Stimulated activated CD8-positive, alpha-beta memory T cell treated with anti-CD3 and anti-CD28 coated beads, Interleukin-4, amount 100 ng/mL, for 48 hours (primary cell): ENCODE measurements around the gene LIPE.

Experiments
- DNase-seq: peaks from one replicate; pipeline ENCODE4 v3.0.0-alpha.2; 2020

LIPE gene

DNA sequence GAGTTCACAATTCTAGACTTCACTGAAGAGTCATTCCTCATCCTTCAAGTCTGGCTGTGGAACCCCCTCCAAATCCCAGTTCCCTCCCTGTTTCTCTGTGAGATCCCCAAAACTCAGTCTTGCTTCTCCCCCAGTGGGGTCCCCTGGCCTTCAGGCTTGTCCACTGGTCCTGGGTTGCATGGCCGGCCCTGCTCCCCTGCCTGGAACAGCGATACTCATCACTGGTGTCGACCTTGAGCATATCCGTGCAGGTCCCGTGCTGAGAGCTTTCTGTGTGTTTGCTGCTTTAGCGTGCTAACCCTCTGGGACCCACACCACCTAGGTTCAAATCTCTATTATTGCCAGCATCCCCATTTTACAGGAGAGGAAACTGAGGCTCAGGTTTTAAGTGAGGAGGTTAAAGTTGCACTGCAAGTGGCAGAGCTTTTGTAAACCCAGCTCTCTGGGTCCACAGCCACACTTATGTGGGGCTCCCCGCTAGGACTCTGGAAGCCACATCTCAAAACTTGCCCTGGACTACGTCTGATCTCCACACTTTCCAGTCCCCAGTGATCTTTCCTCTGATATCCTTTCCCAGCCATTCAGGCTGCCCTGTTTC, 15.5 kb downstream of the LIPE start:
- DNase-seq = no peak

- no peak for DNase-seq
Observed at GRCh38 chr19:42410371-42410770, 16.8 kb downstream of the LIPE start.

GRCh38 chr19:42409477-42409876, 17.7 kb downstream of the LIPE start:
- DNase-seq = no peak

- no peak for DNase-seq
Observed at GRCh38 chr19:42407816-42408175, 19.4 kb downstream of the LIPE start.

DNA sequence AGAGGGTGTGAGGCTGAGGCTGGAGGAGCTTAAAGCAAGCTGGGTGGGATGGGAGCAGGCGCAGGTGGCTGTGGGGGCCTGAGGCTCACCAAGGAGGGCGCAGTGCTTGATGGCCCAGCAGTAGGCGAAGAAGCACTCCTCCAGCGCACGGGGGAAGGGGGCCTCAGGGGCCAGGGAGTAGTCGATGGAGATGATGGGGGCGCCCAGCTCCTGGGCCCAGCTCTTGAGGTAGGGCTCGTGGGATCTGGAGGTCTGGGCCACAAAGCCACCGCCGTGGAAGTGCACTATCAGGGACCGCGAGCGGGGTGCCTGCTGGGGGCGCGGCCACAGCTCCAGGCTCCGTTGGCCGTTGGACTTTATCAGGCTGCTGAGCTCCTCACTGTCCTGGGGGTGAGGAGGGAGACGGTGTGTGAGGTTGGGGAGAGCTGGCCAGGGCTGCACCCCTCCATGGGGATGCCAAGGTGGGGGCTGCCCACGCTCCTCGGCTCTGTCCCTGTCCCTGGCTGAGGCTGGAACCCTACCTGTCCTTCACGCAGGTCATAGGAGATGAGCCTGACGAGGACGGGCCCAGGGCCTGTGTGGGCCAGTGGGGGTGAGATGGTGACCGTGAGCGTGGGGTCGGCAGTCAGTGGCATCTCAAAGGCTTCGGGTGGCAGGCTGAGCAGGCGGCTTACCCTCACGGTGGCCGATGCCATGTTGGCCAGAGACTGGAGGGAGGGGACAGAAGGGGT, 19.9 kb downstream of the LIPE start:
- DNase-seq = no peak

GRCh38 chr19:42406111-42406510, 21.1 kb downstream of the LIPE start:
- no peak for DNase-seq

DNA sequence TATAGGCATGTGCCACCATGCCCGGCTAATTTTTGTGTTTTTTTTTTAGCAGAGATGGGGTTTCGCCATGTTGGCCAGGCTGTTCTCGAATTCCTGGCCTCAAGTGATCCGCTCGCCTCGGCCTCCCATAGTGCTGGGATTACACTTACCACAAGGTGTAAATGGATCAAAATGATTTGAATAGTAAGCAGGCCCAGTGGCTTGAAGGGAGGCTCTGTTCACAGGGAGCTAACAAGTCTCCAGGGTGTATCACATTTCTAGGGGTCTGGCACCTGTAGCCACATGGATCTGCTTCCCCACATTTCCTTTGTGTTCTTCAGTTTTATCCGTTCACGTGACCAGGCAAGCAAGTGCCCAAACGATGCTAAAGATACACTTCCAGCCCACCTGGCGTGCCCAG, 23.6 kb downstream of the LIPE start:
- no peak for DNase-seq

DNA sequence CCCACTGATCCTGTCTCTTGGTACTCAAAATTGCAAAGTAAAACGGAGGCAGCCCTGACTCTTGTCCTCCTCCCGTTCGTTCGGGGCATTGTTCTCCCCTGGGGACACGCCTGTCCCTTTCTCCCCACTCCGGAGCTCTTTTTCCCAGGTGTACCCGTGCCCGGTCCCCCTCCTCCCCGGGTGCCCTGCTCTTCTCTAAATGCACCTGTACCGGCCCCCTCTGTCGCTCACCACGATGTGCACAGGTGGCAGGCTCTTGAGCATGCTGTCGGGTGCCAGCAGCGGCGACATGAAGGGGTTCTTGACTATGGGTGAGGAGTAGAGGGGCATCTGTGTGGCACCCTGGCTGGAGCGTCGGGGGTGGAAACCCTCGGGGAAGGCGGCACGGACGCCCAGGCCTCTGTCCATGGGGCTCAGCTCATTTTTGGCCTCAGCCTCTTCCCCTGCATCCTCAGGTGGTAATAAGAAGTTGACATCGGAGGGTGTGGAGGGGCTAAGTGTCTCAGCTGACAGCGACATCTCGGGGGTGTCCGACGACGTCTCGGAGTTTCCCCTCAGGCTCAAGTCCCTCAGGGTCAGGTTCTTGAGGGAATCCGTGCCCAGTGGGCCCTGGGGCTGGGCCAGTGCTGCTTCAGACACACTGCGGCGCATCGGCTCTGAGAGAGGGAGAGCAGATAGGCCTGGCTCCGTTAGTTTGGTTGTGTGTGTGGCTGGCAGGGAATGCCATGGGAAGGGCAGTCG, 24.6 kb downstream of the LIPE start:
- no peak for DNase-seq

DNA sequence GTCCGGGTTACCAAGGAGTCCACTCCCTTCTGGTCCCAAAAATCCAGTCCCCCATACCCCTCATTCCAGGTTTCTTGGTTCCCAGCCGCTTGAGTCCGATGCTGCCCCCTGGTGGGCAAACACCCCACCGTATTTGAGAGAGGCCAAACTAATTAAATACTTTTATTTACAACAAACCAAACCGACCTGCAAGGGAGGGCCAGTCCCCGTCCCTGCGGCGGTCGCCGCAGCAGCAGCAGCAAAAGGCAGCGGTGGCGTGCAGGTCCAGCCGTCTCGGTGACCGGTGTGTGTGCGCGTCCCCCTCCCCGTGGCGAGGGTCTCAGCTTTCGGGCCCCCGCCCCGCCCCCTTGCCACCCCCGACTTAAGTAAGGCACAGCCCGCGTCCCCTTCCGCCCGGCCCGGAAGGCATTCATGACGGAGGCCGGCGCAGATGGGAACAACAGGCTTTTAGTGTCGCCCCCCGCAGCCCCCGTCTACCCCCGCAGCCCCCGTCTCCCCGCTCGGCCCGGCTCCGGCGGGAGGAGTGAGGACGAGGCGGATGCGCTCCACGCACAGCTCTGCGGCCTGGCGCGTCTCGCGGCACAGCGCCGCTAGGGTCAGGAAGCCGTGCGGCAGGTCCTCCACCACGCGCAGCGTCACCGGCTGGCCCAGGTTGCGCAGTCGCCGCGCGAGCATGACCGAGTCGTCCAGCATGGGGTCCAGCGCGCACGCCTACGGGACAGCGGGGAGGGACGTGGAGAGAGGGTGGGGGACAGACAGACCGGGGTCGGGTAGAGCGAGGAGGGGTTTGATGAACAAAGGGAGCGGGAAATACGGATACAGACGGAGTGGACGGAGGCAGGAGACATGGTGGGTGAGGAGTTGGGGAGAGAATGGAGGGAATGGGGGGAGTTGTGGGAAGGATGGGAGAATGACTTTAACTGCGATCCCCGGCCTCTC, 25.6 kb downstream of the LIPE start:
- DNase-seq = peak; percentile 89

DNA sequence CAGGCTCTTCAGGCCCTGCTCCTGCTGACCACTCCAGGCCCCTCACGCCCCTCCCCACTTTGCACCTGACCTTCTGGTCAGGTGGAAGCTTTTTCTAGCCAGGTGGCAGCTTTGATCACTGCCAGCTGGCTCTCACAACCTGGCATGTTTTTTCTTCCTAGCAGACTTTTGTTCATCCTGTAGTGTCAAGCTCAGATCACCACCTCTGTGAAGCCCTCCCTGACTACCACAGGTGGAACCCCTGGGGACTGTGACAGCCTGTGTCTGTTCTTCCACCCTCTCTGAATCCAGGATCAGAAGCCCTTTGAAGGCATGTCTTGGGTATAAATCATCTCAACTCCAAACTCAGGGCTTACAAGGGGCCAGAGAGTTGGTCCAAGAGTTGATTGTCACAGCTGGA, 26.8 kb downstream of the LIPE start:
- no peak for DNase-seq

DNA sequence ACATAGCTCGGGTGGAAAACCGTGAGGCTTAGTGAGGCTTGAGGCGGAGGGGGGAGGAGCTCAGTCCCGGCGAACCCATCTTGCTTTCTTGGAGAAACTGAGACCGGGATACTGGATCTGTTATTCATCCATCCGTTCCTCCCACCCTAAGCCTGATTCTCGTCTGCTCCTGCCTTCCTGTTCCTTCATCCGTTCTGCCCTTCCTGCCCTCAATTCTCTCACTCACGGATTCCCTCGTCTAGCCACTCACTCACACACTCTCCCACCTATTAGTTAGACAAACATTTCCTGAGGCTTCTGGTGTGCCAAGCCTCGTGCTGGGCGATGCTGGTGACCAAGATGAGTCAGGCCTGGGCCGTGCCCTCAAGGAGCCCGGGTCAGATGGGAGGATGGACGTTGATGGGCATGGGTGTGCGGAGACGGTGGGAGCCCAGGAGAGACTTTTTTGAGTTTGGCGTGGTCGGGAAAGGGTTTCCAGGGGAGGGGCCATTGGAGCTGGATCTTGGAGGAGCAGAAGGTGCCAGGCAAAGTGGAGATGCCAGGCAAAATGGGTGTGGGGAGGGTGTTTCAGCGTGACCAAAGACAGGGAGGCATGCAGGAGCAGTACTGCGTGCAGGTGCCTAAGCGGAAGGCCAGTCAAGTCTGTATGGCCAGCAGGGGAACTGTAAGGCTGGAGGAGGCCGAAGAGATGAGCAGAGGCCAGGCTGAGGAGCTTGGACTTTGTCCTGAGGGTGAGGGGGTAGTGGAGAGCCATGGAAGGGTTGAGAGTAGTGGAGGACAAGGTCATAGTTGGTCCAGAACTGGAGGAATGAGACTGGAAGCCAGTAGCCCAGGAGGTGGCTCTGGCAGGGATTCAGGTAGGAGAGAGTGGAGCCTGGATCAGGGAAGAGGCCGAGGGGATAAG, 29.7 kb downstream of the LIPE start:
- DNase-seq = no peak

GRCh38 chr19:42396381-42397262, 30.6 kb downstream of the LIPE start:
- peak; percentile 99 for DNase-seq

GRCh38 chr19:42394751-42395150, 32.4 kb downstream of the LIPE start:
- DNase-seq = no peak

DNA sequence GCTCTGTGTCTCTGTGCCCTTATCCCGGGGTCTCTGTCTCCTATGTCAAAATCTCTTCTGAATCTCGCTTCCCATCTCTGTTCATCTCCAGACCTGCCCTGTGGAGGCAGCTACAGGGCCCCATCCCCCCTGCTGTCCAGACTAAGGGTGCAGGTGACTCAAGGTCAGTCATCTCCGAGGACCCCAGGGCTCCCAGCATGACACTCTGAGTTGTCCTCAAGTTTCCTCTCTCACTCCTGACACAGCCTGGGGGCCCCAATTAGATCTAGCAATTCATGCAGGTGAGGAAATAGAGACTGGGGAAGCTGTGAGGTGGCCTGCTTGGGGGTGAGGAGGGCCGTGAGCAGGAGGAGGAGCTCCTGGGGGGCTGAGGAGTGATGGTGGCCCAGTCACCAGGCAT, 35.0 kb downstream of the LIPE start:
- DNase-seq = no peak

GRCh38 chr19:42389899-42390298, 37.3 kb downstream of the LIPE start, which contains the start of gene CNFN:
CNFN (minus strand) TSS chr19:42390297; CDS start chr19:42389037, 1,260 bp downstream.
- no peak for DNase-seq

DNA sequence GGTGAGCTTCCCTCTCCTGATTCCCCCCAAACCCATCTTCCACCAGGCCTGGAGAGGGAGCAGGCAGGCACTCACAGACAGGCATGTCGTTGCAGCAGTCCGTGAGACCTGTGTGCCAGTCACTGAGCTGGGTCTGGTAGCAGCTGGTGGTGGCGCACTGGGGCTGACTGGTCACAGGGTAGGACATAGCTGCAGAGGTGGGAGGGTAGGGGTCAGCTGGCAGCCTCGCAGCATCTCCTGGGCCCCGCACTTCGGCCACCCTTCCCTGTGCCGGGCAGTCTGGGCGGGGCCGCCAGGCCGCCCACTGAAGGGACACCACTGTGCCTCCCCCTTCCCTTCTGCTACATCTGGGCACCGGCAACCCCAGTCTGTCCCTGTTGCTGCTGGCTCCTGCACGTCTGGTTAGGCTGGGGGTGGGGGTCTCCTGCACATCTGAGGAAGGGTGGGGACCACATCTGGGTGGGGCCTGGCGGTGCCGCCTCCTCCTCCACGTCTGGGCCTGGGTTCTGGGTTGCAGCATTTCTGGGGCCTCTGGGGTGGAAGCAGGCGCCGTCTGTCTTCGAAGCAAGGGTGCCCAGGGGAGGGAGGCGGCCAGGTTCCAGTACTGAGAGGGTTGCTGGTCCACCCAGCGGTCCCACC, 38.2 kb downstream of the LIPE start:
- DNase-seq = no peak

- peak; percentile 80 for DNase-seq
Observed at GRCh38 chr19:42386974-42387707, 40.0 kb downstream of the LIPE start.

- DNase-seq = no peak
Observed at GRCh38 chr19:42380155-42380554, 47.0 kb downstream of the LIPE start.
